ENCODE measurements around the gene AUP1. TPM values are rescaled to one million over a fixed set of nuclear protein-coding genes. Genes with fewer than 3 reads are reported as not detected.

Gene AUP1
- total RNA-seq, 2 donors from 2014 or later, result 85.5 to 113 TPM

- ATAC-seq (ENCODE audit: insufficient number of reproducible peaks, low FRiP score, low read depth) (no peak), DNase-seq (ENCODE audit: low spot score) (no peak)
- no peak overlapping the region for H3K27ac ChIP-seq
- H3K9me3 ChIP-seq, result no peaks in the 10 kb centered on the region
- peaks cover 21% of the 10 kb centered on the region for H3K36me3 ChIP-seq
- no peak overlapping the region for H3K4me3 ChIP-seq
- peaks cover 14 to 27% of the 10 kb centered on the region in 2 donors for H3K4me1 ChIP-seq (ENCODE audit: control insufficient read depth in 1 of 2, low read depth in 2 of 2)
- no peak for TF ChIP-seq CTCF (IDR thresholded peaks at IDR 0.05)
- H3K27me3 ChIP-seq (replicated peaks; ENCODE audit: insufficient read depth), result no peaks in the 10 kb centered on the region
These were observed 1.8 kb downstream of the AUP1 start for GRCh38 chr2:74527741-74528140.

DNA sequence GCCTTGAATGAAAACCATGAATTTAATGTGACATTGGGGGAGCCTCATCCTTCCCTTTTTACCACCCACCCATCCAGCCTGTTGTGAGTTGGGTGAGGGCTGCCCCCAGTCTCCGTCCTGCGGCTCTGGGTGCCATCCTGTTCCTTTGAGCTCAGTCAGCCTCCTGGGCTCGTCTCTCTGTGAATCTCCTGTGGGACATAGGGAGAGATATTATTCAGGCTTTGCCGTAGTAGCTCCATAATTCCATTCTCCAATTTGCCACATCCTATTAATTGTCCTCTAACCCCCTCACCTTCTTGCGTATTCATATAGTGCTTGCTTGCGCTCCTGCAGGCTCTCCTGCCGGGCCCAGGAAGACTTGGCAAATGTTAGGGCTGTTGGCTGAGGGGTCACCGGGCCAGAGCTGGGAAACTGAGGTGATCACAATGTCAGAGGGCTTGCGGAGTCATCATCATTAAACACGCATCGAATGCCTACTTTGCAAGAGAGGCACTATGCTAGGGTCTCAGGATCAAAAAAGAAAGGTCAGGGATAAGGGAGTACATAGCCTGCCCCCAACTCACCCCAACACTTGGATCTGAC, 2.8 kb downstream of the AUP1 start:
- ATAC-seq (ENCODE audit: insufficient number of reproducible peaks, low FRiP score, low read depth) (no peak), DNase-seq (ENCODE audit: low spot score) (no peak)
- Histone ChIP-seq H3K27me3 (replicated peaks; ENCODE audit: insufficient read depth) (no peaks in the 10 kb centered on the region), H3K9me3 (no peaks in the 10 kb centered on the region), H3K27ac (no peak overlapping the region), H3K36me3 (peaks cover 19% of the 10 kb centered on the region), H3K4me1 (ENCODE audit: control insufficient read depth in 1 of 2, low read depth in 2 of 2) (peaks cover 14 to 27% of the 10 kb centered on the region in 2 donors), H3K4me3 (no peak overlapping the region)
- no peak for TF ChIP-seq CTCF (IDR thresholded peaks at IDR 0.05)

DNA sequence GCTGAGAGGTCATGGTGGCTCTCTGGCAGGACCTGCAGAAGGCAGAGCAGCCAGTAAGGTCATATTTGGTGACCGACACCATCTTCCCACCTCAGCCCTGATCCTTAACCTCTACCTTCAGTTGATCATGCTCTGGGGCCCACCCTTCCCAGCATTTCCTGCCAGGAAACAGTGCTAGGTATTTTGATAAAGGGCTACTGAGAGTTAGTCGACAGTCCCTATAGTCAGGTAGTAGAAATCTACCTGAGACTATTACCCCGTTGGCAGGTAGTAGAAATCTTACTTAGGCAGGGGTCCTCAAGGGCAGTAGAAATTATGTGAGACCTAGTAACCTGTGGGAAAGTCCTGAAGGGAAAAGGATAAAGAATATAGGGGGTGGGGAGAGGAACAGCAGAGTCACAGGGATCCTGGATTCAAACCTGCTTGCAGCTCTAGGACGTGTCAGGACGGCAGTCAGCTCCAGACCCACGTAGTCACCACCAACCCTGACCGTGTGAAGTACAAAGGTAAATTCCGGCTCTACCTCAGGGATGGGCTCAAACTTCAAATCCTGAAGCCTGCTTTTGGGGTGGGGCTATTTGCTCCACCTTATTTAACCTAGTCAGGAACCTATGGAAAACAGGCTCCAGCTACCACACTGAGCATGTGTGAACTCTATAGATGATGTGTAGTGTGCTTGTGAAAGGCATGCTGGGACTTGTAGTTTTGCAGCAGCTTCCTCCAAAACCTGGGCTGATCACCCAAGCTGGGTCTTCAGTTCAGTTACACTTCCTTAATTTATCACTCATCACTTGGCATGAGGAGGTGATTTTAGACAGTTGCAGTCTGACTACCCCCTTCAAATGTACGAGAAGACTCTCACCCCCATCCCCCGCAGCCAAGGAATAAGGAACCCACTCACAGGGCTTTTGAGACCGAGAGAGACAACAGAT, 3.5 kb downstream of the AUP1 start, which contains the start of gene DQX1:
Gene DQX1, minus strand, starts transcription at position 515 of the 932 bp plus-strand sequence. Its CDS starts 502 bp downstream, at position 13.
- H3K27me3 ChIP-seq (replicated peaks; ENCODE audit: insufficient read depth), result no peaks in the 10 kb centered on the region
- no peak within 1 kb of the TSS for H3K27ac ChIP-seq
- no peak for TF ChIP-seq CTCF (IDR thresholded peaks at IDR 0.05)
- H3K9me3 ChIP-seq, result no peaks in the 10 kb centered on the region
- no peak for DNase-seq (ENCODE audit: low spot score)
- no peak for ATAC-seq (ENCODE audit: insufficient number of reproducible peaks, low FRiP score, low read depth)
- H3K4me3 ChIP-seq, result no peak within 1 kb of the TSS
- peaks cover 19% of the 10 kb centered on the region for H3K36me3 ChIP-seq
- peaks cover 11 to 19% of the 10 kb centered on the region in 2 donors for H3K4me1 ChIP-seq (ENCODE audit: control insufficient read depth in 1 of 2, low read depth in 2 of 2)

GRCh38 chr2:74524955-74525716, 4.4 kb downstream of the AUP1 start:
- ATAC-seq (ENCODE audit: insufficient number of reproducible peaks, low FRiP score, low read depth), result no peak
- H3K27me3 ChIP-seq (replicated peaks; ENCODE audit: insufficient read depth), result no peaks in the 10 kb centered on the region

More at GRCh38 chr2:74524955-74525716, 4.4 kb downstream of the AUP1 start:
- Histone ChIP-seq H3K9me3 (no peaks in the 10 kb centered on the region), H3K4me3 (no peak overlapping the region), H3K27ac (no peak overlapping the region), H3K36me3 (peaks cover 19% of the 10 kb centered on the region), H3K4me1 (ENCODE audit: control insufficient read depth in 1 of 2, low read depth in 2 of 2) (peaks cover 8 to 14% of the 10 kb centered on the region in 2 donors)
- DNase-seq (ENCODE audit: low spot score), result no peak
- no peak for TF ChIP-seq CTCF (IDR thresholded peaks at IDR 0.05)
